Fibroblast of gingiva (primary cell): ENCODE measurements around the gene PRKCB.
"Not testable (repeated sequence)": the region's sequence is repeated elsewhere in the genome, so short reads cannot be mapped to it uniquely, and the experiment has no call there.

Source experiments
- DNase-seq: peaks from one replicate; pipeline ENCODE4 v3.0.0-alpha.2; 2011; ENCODE audit warnings: low read depth

The PRKCB gene

DNA sequence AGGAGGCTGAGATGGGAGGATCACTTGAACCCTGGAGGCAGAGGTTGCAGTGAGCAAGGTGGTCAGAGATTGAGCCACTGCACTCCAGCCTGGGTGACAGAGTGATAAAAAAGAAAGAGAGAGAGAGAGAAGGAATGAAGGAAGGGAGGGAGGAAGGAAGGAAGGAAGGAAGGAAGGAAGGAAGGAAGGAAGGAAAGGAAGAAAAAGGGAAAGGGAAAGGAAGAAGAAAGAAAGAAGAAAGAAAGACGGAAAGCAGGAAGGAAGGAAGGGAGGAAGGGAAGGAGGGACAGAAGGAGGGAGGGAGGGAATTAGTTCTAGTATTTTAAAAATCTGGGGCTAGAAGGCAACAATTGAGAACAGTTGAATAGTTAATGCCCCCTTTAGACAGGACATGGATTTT is 258.9 kb downstream of the PRKCB start:
- DNase-seq = no peak

DNA sequence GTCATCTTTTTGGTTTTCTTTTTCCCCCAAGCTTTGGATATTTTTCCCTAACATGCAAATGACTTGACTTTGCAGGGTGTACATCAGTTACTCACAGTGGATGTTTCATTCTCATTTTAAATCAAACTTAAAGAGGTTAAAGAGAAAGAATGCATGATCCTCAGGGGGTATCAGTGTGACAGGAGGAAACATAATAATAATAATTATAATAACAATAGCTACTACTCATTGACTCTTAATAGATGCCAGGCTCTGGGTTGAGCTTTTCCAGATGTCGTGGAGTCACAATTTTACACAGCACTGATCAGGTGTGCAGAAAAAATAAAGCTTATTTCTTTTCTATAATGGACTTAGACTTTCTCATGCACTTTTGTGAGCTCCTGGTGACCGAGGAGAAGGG is 263.1 kb downstream of the PRKCB start:
- DNase-seq = no peak

DNA sequence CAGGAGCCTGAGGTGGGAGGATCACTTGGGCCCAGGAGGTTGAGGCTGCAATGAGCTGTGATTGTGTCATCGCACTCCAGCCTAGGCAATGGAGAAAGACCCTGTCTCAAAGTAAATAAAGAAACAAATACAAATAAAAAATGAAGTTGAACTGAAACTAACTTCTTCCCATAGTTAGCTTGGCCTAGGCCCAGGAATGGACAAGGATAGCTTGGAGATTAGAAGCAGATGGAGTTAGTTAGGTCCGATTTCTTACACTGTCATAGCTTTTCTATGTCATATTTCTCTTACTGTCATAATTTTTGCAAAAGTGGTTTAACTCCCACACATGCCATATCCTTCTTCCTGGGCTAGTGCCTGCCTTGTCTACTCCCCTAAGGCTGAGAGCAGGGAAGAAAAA is 265.6 kb downstream of the PRKCB start:
- DNase-seq = no peak

DNA sequence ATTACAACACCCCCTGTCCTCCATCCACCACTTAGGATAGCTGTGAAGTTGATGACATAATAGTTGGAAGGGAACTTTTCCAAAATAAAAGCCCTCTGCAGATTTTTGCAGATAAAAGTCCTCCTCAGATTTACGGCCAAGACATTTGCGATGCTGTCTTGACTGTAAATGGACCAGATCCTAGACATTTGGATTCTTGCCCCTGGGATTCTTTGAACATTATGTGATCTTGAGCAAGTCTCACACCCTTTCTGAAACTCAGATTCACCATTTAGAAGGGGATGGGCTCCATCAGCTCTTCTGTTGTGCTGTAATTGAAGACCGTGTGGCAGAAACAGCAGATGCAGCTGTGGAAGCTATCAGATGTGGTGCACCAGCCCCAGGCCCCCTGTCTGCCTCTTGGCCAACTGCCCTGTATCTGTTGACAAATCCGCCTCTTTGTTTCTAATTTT is 266.5 kb downstream of the PRKCB start:
- DNase-seq = no peak

DNA sequence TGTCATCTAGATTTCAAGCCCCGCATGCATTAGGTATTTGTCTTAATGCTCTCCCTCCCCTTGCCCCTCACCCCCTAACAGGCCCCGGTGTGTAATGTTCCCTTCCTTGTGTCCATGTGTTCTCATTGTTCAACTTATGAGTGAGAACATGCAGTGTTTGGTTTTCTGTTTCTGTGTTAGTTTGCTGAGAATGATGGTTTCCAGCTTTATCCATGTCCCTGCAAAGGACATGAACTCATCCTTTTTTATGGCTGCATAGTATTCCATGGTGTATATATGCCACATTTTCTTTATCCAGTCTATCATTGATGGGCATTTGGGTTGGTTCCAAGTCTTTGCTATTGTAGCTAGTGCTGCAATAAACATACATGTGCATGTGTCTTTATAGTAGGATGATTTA is 269.7 kb downstream of the PRKCB start:
- DNase-seq = not testable (repeated sequence)

DNA sequence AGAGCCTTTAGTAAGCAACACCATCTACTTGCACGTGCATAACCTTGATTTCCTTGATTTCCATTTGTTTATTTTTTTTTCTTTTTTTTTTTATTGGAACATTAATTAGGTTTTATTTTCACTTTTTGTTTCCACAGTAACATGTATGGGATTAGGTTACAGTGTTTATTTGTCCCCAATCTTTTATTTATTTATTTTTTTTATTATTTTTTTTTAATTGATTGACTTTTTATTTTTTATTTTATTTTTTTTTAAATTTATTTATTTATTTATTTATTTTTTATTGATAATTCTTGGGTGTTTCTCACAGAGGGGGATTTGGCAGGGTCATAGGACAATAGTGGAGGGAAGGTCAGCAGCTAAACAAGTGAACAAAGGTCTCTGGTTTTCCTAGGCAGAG is 272.3 kb downstream of the PRKCB start:
- not testable (repeated sequence) for DNase-seq

DNA sequence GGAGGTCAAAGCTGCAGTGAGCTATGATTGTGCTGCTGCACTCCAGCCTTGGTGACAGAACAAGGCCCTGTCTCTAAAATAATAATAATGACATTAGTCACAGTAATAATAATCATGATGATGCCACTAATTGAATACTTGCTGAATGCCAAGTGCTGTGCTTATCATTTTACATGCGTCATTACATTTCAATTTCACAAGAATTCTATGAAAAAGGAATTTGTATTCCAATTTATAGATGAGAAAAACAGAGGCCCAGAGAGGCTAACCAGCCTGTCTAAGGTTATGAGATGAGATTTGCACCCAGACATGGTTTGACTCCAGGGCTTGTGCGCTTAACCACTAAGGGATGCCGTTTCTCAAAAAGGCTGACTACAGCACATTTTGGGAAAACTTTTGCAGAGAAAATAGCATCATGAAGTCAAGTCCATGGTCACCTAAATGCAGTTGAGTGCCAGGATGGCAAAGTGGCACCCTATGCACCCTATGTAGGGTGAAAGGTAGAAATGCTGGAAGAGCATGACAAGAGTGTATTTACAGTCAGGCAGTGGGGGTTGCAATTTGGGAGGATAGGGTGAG is 276.0 kb downstream of the PRKCB start:
- DNase-seq = no peak

DNA sequence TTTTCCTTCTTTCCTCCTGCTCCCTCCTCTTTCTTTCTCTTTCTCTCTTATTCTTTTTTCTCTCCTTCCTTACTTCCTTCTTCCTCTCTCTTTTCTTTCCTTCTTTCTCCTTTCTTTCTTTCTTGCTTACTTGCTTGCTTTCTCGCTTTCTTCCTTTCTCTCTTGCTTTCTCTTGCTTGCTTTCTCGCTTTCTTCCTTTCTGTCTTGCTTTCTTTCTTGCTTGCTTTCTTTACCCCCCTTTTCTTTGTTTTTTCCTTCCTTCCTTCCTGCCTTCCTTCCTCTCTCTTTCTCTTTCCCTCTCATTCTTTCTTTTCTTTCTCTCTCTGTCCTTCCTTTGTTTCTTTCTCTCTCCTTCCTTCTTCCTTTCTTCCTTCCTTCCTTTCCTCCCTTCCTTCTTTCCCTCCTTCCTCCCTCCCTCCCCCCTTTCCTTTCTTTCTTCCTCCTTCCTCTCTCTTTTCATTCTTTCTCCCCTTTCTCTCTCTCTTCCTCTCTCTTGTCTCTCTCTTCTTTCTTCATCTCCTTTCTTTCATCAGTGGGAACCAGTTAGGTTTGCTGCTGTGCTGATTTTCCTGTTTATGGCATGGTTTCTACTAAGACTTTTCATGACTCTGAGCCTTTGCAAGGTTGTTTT is 277.4 kb downstream of the PRKCB start:
- DNase-seq = no peak

DNA sequence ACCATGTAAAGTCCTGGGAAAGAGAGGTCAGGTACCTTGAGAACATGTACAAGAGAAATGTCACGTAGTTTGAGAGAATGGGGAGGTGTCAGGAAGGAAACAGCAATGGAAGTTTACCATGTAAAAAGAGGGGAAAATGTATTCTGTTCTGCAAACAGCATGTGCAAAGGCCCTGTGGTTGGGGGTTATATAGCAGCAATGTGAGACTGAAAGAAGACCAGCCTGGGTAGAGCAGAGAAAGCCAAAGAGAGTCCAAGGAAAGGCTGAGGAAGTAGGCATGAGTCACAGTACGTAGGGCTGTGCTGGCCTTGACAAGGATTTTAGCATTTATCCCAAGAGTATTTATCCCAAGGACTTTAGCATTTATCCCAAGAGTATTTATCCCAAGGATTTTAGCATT is 279.1 kb downstream of the PRKCB start:
- no peak for DNase-seq

DNA sequence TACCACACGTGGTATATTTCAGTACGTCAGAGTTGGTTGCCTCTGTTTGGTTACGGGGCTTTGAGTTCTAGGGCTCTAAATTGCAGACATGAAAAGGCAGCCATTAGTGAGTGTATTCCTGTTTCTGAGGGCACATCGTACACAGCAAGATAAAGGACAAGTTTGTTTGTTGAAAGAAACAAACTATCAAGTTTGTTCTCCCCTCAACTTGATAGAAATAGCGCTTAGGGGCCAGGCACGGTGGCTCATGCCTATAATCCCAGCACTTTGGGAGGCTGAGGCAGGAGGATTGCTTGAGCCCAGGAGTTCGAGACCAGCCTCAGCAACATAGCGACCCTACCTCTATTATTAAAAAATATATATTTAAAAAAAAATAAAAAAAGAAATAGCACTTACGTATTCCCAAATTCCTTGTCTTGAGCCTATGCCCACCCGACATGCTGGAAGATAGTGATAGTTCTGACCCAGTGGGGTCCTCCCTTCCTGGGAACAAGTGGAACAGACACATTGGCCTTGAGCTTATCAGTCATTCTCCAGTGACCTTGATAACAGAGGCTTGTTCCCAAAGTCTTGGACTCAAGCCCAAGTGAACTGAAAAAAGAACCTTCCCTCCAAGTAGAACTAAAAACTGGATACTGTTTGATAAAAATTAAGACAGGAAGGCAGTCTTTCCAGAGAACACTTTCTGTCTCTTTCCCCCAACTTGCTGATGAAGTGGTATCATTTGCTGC is 280.4 kb downstream of the PRKCB start:
- no peak for DNase-seq

DNA sequence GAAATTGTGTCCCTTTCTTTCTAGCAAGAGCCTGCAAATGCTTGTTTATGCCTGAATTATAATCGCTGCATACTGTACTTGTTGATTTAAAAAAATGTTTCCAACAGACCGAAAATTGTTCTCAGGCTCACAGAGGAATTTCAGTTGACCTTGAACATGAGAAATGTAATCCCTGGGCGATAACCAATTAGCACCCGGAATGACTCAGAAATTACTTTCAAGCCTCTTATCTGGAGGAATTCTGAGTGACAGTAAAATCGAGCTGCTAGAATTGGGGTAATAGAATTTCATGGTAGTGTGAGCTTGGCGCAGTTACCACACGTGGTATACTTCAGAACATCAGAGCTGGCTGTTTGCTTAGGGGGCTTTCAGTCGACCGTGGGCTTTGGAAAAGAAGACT is 281.2 kb downstream of the PRKCB start:
- no peak for DNase-seq

DNA sequence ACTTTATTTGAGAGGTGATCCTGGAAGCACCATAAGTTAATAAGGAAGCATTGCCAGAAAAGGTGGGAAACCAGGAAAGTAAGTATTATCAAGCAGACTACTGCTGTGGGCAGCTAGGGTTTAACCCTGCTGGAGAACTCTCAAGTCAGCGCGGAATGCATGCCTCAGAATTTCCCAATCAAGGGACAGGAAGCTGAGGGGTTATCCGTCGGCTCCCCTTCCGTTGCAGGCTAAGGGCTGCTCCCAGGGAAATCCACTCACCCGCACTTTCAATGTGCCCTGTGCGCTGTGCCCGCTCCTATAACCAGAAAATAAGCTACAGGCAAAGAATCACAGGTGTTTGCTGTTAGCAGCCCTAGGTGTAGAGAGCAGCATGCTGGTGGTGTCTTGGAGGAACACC is 281.9 kb downstream of the PRKCB start:
- DNase-seq = no peak

DNA sequence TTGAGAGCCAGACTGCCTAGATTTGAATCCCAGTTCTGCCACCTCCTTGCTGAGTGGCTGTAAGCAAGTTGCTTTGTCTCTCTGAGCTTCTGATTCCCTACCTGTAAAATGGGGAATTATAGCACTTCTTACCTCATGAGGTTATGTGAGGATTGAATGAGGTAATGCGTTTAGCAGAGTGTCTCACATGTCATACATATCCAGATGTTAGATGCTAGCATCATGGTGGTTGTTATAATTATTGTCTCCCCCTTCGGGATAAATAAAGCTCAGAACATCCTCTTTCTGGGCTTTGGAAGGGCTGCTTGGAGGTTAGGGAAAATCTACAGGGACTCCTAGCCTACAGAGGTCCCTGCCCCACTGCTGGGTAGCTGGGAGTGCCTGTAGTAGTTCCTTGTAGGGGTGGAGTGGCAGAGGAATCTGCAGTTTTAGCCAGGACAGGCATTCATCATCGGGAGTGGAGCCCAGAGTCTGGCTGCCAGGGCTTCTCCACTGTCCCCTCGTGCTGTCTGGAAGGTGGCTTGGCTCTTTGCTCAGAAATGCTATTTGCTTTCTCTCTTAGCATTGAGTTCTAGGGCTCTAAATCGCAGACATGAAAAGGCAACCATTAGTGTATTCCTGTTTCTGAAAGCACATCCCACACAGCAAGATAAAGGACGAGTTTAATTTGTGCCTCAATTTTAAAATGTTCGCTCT is 282.5 kb downstream of the PRKCB start:
- DNase-seq = no peak

DNA sequence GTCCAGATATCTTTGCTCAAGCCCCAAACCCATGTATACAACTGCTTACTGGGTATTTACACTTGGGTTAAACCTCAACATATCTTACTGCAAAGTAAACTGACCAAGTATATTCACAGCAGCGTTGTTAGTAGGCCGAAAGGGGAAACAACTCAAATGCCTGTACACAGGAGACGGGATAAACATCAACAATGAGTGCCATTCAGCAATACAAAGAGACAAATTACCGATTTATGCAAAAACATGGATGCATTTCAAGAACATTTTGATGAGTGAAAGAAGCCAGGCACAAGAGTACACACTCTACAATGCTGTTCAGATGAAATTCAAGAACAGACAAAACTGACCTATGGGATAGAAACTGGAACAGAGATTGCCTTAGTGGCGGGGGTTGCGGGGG is 284.0 kb downstream of the PRKCB start:
- DNase-seq = no peak

DNA sequence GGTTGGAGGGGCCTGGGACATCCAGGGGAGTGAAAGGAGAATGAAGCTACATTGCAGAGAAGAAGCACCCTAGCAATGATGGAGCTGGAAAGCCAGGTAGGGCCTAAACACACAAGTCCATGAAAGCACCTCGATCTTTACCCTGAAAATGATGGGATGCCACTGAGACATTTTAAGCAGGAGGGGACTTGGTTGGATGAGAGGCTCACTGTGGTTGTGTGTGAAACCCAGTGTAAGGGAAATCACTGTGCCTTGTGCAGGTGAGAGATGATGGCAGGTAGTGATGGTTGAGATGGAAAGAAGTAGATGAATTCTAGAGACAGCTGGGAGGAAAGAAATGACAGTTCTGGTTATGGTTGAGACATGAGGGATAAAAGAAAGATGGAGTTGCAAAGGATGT is 287.5 kb downstream of the PRKCB start:
- DNase-seq = no peak

DNA sequence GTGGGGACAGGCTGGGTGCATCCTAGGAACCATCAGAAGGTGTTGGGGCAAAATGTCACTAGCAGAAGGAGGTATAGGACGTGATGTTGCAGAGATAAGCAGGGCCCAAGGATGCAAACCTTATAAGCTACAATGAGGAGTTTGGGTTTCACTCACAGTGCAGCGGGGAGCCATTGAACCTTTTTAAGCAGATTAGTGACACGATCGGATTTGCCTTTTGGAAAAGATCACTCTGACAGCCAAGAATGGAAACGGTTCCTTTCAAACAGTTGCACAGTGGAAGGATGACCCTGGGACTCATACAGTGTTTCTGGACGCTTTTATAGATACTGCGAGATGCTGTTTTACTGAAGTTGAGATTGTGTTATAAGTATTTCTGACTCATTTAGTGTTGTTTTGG is 288.5 kb downstream of the PRKCB start:
- DNase-seq = no peak

DNA sequence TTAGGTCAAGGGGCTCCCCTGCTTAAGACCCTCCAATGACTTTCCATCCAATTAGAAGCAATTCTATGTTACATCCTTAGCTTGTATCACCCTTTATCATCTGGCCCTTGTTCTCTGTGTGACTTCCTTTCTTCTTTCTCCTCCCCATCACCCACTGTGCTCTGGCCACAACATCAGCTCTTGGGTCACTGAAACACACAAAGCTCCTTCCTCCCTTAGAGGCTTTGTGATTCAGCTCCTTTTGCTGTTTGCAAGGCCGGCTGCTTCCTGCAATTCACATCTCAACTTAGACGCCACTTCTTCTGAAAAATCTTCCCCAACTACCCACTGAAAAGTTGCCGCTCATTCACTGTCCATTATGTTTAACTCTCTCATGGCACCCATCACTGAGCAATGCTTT is 289.4 kb downstream of the PRKCB start:
- no peak for DNase-seq

DNA sequence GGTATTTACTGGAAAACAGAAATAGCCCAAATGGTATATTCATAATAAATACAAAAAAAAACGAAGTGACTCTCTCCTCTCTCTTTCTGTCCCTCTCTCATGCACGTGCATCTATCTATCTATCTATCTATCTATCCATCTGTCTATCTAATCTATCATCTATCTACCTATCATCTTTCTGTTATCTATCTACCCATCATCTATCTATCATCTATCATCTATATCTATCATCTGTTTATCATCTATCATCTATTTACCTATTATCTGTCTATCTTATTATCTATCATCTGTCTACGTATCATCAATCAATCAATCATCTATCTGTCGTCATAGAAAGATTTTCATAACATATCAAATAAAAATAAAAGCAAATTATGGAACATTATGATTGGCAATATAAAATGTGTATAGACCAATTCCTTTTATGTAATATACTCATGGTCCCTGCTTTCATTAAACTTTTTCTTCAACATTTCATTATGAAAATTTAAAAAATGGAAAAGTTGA is 293.7 kb downstream of the PRKCB start:
- DNase-seq = no peak

DNA sequence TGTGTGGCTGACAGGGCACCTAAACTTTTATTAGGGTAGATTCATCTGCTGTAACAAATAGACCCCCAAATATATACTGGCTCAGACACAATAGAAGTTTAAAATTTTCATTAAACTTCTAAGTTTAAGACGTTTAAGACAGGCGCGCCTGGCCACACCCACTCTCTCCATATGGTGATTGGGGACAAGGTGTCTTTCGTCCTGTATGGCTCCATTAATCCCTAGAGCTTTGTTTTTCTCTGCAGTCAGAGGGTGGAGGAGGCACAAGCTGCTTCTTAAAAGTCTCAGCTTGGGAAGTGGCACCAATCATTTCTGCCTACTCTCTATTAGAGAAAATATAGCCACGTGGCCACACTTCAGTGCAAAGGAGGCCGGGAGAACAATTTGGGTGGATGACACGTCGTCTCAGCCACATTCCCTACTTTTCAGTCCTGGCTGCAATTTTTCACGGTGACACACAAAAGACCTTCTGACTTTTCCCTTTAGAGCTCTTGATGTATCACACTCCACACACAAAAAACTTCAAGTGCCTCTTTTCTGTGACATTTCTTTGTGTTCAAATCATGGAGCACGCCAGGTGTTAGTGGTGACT is 294.8 kb downstream of the PRKCB start:
- DNase-seq = no peak

DNA sequence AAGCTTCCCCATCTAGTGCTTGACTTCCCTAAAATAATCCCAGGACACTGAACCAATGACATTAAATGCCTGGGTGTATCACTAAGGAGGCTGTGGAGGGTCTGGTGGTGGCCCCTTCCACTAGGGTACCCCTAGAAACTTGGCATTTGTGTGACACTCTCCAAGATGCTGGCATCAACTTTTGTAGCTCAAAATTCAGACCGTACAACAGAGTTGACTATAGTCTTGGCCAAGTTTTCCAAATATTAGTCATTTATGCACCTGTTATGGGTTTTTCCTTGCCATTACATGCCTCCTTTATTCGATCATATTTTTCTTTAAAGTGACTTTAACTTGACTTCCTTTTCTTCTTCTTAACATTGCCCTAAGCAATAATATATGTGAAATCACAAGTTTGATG is 295.5 kb downstream of the PRKCB start:
- no peak for DNase-seq

DNA sequence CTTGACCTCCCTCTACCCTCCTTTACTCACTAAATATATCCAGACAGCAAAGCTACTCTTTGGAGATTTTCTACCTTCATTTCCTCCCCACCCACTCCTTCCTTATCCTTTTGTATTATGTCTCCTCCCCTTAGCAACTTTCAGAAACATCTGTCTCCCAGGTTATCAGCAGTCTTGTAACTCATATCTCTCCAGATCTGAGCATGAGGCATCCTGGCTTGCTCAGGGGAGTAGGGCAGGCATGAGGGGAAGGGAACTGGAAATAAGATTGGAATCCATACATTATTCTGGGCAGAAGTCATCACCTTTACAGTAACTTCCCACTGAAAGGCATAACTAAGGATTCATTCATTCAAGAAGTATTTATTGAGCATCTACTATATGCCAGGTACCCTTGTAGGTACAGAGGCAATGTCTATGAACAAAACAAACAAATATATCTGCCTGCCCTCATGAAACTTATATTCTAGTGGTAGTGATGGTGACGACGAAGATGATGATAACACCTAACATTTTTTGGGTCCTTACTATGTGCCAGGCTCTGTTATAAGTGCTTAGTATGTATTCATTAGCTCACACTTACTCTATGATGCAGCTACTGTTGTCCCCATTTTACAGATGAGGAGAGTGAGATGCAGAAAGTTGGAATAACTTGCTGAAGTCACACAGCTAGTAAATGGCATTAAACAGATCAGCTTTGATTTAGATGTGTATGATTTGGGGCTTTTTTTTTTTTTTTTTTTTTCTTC is 296.4 kb downstream of the PRKCB start:
- no peak for DNase-seq

DNA sequence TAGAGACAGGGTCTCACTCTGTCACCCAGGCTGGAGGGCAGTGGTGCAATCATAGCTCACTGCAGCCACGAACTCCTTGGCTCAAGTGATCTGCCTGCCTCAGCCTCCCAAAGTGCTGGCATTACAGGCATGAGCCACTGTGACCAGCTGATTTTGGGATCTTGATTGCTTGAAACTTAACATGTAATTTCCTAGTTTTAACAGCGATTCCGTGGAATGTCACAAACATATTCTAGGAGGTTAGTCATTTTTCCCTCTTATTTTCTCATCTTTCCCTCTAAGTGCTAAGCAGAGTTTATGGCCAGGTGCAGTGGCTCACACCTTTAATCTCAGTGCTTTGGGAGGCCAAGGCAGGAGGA is 297.0 kb downstream of the PRKCB start:
- DNase-seq = no peak
